ENCODE data around the gene INO80D. TPM values are rescaled to one million over a fixed set of nuclear protein-coding genes. Genes with fewer than 3 reads are reported as not detected.

The INO80D gene
- total RNA-seq, 1 experiment from 2014 or later = 21.7 TPM

DNA sequence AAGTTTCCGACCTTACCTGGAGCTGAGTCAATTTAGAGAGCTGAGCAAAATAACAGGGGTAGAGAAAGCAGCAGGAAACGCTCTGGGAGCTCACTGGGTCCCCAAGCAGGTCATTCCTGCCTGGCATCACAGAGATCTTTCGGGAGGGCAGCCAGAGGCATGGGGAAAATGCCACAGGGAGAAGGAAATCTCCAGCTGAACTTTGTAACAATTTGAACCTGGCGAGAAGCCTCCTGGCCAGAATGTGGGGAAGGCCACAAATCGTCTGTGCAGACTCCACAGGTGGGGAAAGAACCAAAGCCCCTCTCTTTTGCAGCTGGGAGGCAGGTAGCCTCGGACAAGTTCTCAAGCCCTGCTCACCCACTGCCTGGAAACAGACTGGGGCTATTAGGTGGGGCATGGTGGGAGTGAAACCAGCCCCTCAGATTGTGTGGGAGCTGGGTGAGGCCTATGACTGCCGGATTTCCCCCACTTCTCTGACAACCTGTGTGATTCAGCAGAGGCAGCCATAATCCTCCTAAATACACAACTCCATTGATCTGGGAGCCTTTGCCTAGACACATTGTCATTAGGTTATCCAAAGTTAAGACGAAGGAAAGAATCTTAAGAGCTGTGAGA, 53.9 kb downstream of the INO80D start:
- no TSS peak for BruUV-seq (replicated peaks)
- H3K27ac ChIP-seq (ENCODE audit: low read depth, low read length, poor library complexity, severe bottlenecking) = no peak overlapping the region
- H3K27me3 ChIP-seq (replicated peaks; ENCODE audit: insufficient read depth, low read depth, low read length, poor library complexity) = no peaks in the 10 kb centered on the region
- no peak overlapping the region for H3K4me3 ChIP-seq (ENCODE audit: low read depth, low read length, poor library complexity, severe bottlenecking)
- ChIA-PET CTCF (no interaction called here), POLR2A (ENCODE audit: low non-redundant PET) (no interaction called here)
- no peaks in the 10 kb centered on the region for H3K4me1 ChIP-seq (ENCODE audit: insufficient read depth, low read length, poor library complexity, severe bottlenecking)
- no peak for DNase-seq (ENCODE audit: low spot score)
- no peaks in the 10 kb centered on the region for H3K9me3 ChIP-seq (ENCODE audit: low read depth, low read length, poor library complexity, severe bottlenecking)
- intact Hi-C loops (cut with micrococcal nuclease; ENCODE audit: unreplicated experiment) = no loop called here
- no peak for TF ChIP-seq EZH2 (IDR thresholded peaks at IDR 0.05; ENCODE audit: borderline replicate concordance, low read depth, low read length, poor library complexity, severe bottlenecking)
- TF ChIP-seq, protein P1, sequence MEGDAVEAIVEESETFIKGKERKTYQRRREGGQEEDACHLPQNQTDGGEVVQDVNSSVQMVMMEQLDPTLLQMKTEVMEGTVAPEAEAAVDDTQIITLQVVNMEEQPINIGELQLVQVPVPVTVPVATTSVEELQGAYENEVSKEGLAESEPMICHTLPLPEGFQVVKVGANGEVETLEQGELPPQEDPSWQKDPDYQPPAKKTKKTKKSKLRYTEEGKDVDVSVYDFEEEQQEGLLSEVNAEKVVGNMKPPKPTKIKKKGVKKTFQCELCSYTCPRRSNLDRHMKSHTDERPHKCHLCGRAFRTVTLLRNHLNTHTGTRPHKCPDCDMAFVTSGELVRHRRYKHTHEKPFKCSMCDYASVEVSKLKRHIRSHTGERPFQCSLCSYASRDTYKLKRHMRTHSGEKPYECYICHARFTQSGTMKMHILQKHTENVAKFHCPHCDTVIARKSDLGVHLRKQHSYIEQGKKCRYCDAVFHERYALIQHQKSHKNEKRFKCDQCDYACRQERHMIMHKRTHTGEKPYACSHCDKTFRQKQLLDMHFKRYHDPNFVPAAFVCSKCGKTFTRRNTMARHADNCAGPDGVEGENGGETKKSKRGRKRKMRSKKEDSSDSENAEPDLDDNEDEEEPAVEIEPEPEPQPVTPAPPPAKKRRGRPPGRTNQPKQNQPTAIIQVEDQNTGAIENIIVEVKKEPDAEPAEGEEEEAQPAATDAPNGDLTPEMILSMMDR (conservative IDR thresholded peaks at IDR 0.05; ENCODE audit: low read depth, low read length) = no peak
- no peaks in the 10 kb centered on the region for H3K36me3 ChIP-seq (ENCODE audit: insufficient read depth, low read length, poor library complexity, severe bottlenecking)

GRCh38 chr2:206031162-206031784, 54.7 kb downstream of the INO80D start:
- H3K9me3 ChIP-seq (ENCODE audit: low read depth, low read length, poor library complexity, severe bottlenecking) = no peaks in the 10 kb centered on the region
- no peaks in the 10 kb centered on the region for H3K4me1 ChIP-seq (ENCODE audit: insufficient read depth, low read length, poor library complexity, severe bottlenecking)
- no TSS peak for BruUV-seq (replicated peaks)
- ChIA-PET POLR2A (ENCODE audit: low non-redundant PET) (no interaction called here), CTCF (no interaction called here)
- intact Hi-C loops (cut with micrococcal nuclease; ENCODE audit: unreplicated experiment) = no loop called here
- TF ChIP-seq EZH2 (IDR thresholded peaks at IDR 0.05; ENCODE audit: borderline replicate concordance, low read depth, low read length, poor library complexity, severe bottlenecking) = no peak
- TF ChIP-seq, protein P1 (conservative IDR thresholded peaks at IDR 0.05; ENCODE audit: low read depth, low read length) = no peak
- H3K4me3 ChIP-seq (ENCODE audit: low read depth, low read length, poor library complexity, severe bottlenecking) = no peak overlapping the region
- no peak overlapping the region for H3K27ac ChIP-seq (ENCODE audit: low read depth, low read length, poor library complexity, severe bottlenecking)
- DNase-seq (ENCODE audit: low spot score) = no peak
- H3K27me3 ChIP-seq (replicated peaks; ENCODE audit: insufficient read depth, low read depth, low read length, poor library complexity) = no peaks in the 10 kb centered on the region
- no peaks in the 10 kb centered on the region for H3K36me3 ChIP-seq (ENCODE audit: insufficient read depth, low read length, poor library complexity, severe bottlenecking)

DNA sequence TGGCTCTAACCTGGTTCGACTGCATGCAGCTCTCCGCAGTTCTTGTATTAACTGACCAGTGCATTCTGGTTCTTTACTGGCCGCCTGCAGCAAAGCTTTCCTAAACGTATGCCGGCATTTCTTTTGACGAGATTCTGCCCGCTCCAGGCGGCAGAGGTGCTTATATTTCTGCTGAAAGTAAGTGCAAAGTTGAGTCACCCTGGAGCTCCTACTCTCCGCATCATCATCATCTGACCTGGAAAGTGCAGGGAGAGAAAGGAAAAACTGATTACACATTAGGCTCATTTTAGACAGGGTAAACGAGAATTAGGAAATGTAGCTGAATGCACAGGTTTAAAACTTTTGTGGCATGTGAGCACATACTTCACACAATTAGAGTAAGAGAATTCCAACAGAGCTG, 57.9 kb downstream of the INO80D start:
- POLR2A ChIA-PET (ENCODE audit: low non-redundant PET) = no interaction called here
- Histone ChIP-seq H3K27ac (ENCODE audit: low read depth, low read length, poor library complexity, severe bottlenecking) (no peak overlapping the region), H3K4me1 (ENCODE audit: insufficient read depth, low read length, poor library complexity, severe bottlenecking) (no peaks in the 10 kb centered on the region), H3K4me3 (ENCODE audit: low read depth, low read length, poor library complexity, severe bottlenecking) (no peak overlapping the region), H3K36me3 (ENCODE audit: insufficient read depth, low read length, poor library complexity, severe bottlenecking) (no peaks in the 10 kb centered on the region), H3K9me3 (ENCODE audit: low read depth, low read length, poor library complexity, severe bottlenecking) (no peaks in the 10 kb centered on the region), H3K27me3 (replicated peaks; ENCODE audit: insufficient read depth, low read depth, low read length, poor library complexity) (no peaks in the 10 kb centered on the region)
- no TSS peak for BruUV-seq (replicated peaks)
- intact Hi-C loops (cut with micrococcal nuclease; ENCODE audit: unreplicated experiment) = no loop called here
- no peak for DNase-seq (ENCODE audit: low spot score)
- CTCF ChIA-PET = no interaction called here
- TF ChIP-seq EZH2 (IDR thresholded peaks at IDR 0.05; ENCODE audit: borderline replicate concordance, low read depth, low read length, poor library complexity, severe bottlenecking) = no peak

DNA sequence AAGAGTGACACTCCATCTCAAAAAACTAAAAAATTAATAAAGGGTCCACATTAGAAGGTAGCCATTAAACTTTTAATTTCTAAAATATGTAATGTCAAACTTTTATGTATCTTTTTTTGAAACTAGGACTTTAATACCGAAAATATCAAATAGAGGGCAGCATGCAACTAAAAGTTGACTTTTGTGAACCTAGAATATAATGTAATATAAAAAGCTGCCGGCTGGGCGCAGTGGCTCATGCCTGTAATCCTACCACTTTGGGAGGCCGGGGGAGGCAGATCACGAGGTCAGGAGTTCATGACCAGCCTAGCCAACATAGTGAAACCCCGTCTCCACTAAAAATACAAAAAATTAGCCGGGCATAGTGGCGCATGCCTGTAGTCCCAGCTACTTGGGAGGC, 62.8 kb downstream of the INO80D start:
- no TSS peak for BruUV-seq (replicated peaks)
- ChIA-PET POLR2A (ENCODE audit: low non-redundant PET) (no interaction called here), CTCF (no interaction called here)

More for the DNA sequence above, 62.8 kb downstream of the INO80D start:
- H3K9me3 ChIP-seq (ENCODE audit: low read depth, low read length, poor library complexity, severe bottlenecking) = no peaks in the 10 kb centered on the region
- H3K4me3 ChIP-seq (ENCODE audit: low read depth, low read length, poor library complexity, severe bottlenecking) = no peak overlapping the region
- no peak for DNase-seq (ENCODE audit: low spot score)
- no peaks in the 10 kb centered on the region for H3K27me3 ChIP-seq (replicated peaks; ENCODE audit: insufficient read depth, low read depth, low read length, poor library complexity)
- intact Hi-C loops (cut with micrococcal nuclease; ENCODE audit: unreplicated experiment) = no loop called here
- H3K36me3 ChIP-seq (ENCODE audit: insufficient read depth, low read length, poor library complexity, severe bottlenecking) = peaks cover under 1% of the 10 kb centered on the region
- H3K4me1 ChIP-seq (ENCODE audit: insufficient read depth, low read length, poor library complexity, severe bottlenecking) = no peaks in the 10 kb centered on the region
- TF ChIP-seq, protein P1 (conservative IDR thresholded peaks at IDR 0.05; ENCODE audit: low read depth, low read length) = no peak
- TF ChIP-seq EZH2 (IDR thresholded peaks at IDR 0.05; ENCODE audit: borderline replicate concordance, low read depth, low read length, poor library complexity, severe bottlenecking) = no peak
- H3K27ac ChIP-seq (ENCODE audit: low read depth, low read length, poor library complexity, severe bottlenecking) = no peak overlapping the region
